ENCODE data around the gene IQSEC3. TPM values are rescaled to one million over a fixed set of nuclear protein-coding genes. Genes with fewer than 3 reads are reported as not detected.
A peak's percentile ranks its signal among the peaks of the same experiment; 100 is the strongest.

IQSEC3 gene
- total RNA-seq, 1 donor from 2014 or later, result 1.1 TPM

DNA sequence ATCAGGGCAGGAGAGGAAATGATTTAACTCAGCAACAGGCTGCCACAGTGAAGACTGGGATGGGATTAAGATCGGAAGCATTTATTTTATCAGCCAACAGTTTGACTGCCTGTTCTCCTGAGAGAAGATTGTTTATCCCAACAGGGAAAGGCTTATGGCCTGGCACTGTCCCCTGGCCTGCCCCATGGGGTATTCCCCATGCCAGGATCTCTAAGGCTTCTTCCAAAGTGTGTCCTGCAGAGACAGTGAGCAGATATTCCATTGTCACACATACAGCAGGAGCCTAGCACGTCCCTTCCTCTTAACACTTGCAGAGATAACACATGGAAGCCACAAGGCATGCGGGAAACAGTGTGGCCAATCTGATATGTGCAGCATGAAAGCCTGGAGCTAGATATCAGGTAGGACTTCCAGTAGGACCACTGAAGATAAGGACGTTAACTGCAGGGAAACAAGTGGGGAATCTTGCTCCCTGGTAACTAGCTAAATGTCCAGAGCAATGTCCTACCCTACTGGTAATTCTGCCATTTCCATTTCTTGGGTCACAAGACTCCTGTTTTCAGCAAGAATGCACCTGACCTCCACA lies 48.2 kb downstream of the IQSEC3 start:
- H3K4me3 Mint-ChIP-seq, result no peak overlapping the region
- peaks cover 3% of the 10 kb centered on the region for H3K27me3 Mint-ChIP-seq (ENCODE audit: low read depth)
- H3K36me3 Mint-ChIP-seq (ENCODE audit: low read depth), result no peaks in the 10 kb centered on the region
- peaks cover 9% of the 10 kb centered on the region for H3K4me1 Mint-ChIP-seq
- TF ChIP-seq, protein P1, sequence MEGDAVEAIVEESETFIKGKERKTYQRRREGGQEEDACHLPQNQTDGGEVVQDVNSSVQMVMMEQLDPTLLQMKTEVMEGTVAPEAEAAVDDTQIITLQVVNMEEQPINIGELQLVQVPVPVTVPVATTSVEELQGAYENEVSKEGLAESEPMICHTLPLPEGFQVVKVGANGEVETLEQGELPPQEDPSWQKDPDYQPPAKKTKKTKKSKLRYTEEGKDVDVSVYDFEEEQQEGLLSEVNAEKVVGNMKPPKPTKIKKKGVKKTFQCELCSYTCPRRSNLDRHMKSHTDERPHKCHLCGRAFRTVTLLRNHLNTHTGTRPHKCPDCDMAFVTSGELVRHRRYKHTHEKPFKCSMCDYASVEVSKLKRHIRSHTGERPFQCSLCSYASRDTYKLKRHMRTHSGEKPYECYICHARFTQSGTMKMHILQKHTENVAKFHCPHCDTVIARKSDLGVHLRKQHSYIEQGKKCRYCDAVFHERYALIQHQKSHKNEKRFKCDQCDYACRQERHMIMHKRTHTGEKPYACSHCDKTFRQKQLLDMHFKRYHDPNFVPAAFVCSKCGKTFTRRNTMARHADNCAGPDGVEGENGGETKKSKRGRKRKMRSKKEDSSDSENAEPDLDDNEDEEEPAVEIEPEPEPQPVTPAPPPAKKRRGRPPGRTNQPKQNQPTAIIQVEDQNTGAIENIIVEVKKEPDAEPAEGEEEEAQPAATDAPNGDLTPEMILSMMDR (conservative IDR thresholded peaks at IDR 0.05), result no peak
- no peak for DNase-seq (ENCODE audit: low read depth, low spot score)
- H3K9me3 Mint-ChIP-seq, result no peaks in the 10 kb centered on the region
- H3K27ac Mint-ChIP-seq (ENCODE audit: unreplicated experiment), result no peak overlapping the region

DNA sequence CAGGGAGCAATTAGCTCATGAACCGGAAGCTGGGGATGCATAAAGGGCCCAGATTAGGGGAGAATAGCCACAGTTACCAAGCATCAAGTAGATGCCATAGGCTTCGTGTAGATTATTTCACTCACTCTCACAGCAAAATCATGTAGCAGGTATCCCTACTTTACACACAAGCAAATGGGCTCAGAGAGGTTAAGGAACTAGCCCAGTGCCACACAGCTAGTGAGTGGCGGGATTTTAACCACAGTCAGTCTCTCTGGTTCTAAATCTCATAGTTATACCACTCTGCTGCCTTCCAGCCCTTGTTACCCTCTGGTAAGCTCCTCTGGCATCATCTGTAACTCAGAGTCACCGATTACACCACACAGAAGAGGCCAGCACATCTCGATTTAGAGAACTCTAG lies 49.0 kb downstream of the IQSEC3 start:
- DNase-seq (ENCODE audit: low read depth, low spot score), result no peak
- Mint-ChIP-seq H3K27me3 (ENCODE audit: low read depth) (peaks cover 3% of the 10 kb centered on the region), H3K36me3 (ENCODE audit: low read depth) (no peaks in the 10 kb centered on the region), H3K9me3 (no peaks in the 10 kb centered on the region), H3K27ac (ENCODE audit: unreplicated experiment) (no peak overlapping the region), H3K4me1 (peaks cover 1% of the 10 kb centered on the region), H3K4me3 (no peak overlapping the region)
- TF ChIP-seq, protein P1 (conservative IDR thresholded peaks at IDR 0.05), result no peak

DNA sequence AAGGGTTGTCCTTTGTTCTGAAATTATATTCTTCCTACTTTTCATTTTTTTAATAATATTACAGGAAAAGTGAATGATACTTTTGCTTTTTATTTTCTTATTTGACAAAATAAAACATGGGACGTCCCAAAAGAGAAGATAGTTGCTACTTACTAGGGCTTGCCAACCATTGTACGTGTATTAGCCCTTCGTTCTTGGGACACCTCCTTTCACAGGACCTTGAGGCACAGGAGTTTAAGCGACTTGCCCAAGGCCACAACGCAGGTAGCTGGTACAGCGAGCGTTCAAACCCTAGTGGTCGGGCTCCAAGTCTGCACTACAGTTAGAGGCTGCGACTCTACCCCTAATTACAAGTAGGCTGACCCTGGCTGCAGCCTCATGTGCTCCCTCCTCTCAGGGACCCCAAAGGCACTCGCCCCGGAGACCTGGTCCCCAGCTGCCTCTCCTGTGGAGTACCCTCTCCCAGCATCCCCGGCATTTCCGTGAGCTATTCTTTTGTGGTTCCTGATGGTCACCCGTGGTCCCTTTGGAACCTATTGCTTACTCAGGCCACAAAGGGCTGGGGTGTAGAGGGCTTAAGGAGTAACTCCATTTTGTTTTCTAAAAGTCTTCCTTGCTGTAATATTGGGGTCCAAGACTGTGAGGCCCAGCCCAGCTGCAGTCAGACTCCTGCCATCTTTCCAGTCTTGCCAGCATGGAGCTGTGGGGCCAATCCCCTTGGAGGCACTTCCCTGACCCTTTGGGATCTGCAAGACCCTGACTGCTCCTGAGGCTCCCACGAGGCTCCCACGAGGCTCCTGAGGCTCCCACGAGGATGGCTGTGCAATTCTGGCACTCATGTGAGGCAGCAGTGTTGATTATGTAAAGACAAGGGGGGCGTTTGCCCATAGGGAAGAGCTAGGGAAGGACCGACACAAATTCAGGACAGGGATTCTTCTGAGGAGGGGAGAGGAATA lies 49.7 kb downstream of the IQSEC3 start:
- DNase-seq (ENCODE audit: low read depth, low spot score), result no peak
- Mint-ChIP-seq H3K4me3 (no peak overlapping the region), H3K27me3 (ENCODE audit: low read depth) (peaks cover 3% of the 10 kb centered on the region), H3K36me3 (ENCODE audit: low read depth) (no peaks in the 10 kb centered on the region), H3K4me1 (no peaks in the 10 kb centered on the region), H3K9me3 (no peaks in the 10 kb centered on the region), H3K27ac (ENCODE audit: unreplicated experiment) (no peak overlapping the region)
- TF ChIP-seq, protein P1 (conservative IDR thresholded peaks at IDR 0.05), result no peak

DNA sequence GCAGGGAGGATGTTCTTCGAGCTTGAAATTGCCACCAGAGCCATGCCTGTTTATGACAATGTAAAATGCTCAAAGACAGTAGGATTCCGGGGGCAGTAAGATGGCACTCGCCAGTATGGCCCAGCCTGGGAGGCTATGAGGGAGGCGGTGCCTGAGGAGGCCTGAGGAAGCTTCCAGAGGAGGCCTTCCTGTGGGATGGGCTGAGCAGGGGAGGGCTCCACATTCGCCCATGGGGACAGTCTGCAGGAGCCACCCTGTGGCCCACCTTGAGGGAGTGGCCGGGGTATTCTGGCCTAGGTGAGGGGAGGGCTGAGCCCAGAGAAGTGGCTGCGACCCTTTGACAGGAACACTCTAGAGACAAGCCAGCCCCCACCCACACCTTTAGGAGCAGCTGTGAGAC lies 50.7 kb downstream of the IQSEC3 start:
- peaks cover 3% of the 10 kb centered on the region for H3K27me3 Mint-ChIP-seq (ENCODE audit: low read depth)
- no peaks in the 10 kb centered on the region for H3K36me3 Mint-ChIP-seq (ENCODE audit: low read depth)
- no peaks in the 10 kb centered on the region for H3K4me1 Mint-ChIP-seq
- no peak overlapping the region for H3K27ac Mint-ChIP-seq (ENCODE audit: unreplicated experiment)
- no peak for DNase-seq (ENCODE audit: low read depth, low spot score)
- TF ChIP-seq, protein P1 (conservative IDR thresholded peaks at IDR 0.05), result no peak
- H3K4me3 Mint-ChIP-seq, result no peak overlapping the region
- H3K9me3 Mint-ChIP-seq, result no peaks in the 10 kb centered on the region

DNA sequence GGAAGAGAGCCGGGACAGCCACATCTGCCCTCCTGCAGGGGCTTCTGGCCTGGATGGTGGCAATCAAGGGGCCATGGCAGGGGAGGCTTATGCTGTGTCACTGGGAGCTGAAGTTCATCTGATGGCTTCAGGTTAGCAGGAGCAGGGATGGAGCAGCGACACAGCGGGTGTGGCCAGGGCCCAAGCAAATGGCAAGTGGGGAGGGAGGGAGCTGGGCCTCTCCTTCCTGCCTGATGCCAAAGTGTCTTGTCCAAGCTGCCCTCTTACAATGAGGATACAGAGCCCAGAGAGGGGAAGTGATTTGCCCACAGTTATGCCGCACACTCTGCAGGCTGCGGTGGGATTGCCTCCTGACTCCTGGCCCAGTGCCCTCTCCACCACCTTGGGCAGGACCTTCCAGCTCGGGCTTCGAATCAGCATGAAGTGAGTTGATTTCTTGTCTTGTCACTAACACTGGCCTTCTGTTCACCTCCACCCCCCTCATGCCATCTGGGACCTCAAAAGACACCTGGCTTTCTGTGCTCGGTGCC lies 51.3 kb downstream of the IQSEC3 start:
- H3K4me1 Mint-ChIP-seq, result no peaks in the 10 kb centered on the region
- TF ChIP-seq, protein P1 (conservative IDR thresholded peaks at IDR 0.05), result no peak
- no peak for DNase-seq (ENCODE audit: low read depth, low spot score)
- H3K36me3 Mint-ChIP-seq (ENCODE audit: low read depth), result no peaks in the 10 kb centered on the region
- peaks cover 3% of the 10 kb centered on the region for H3K27me3 Mint-ChIP-seq (ENCODE audit: low read depth)
- no peak overlapping the region for H3K4me3 Mint-ChIP-seq
- H3K9me3 Mint-ChIP-seq, result no peaks in the 10 kb centered on the region
- H3K27ac Mint-ChIP-seq (ENCODE audit: unreplicated experiment), result peak overlapping the region; percentile 90
